Skeletal muscle tissue (tissue), 4 donors: ENCODE results near the gene RAB3IL1. TPM values are rescaled to one million over a fixed set of nuclear protein-coding genes. Genes with fewer than 3 reads are reported as not detected.

Experiments
- H3K27ac ChIP-seq: one replicate; pipeline ENCODE4 v1.7.0; 2013; ENCODE audit warnings: mild to moderate bottlenecking, low read depth, low read length, inconsistent platforms
- H3K27me3 ChIP-seq, 3 donors: one replicate each; pipeline ENCODE4 v1.7.0; 2013; ENCODE audit warnings: low read length in 3 of 3; ENCODE audit not compliant: control insufficient read depth in 3 of 3, insufficient read depth in 3 of 3
- H3K36me3 ChIP-seq, 3 donors: one replicate each; pipeline ENCODE4 v1.7.0; 2013; ENCODE audit warnings: low read length in 3 of 3; ENCODE audit not compliant: control insufficient read depth in 3 of 3, insufficient read depth in 3 of 3
- H3K4me1 ChIP-seq, 3 donors: one replicate each; pipeline ENCODE4 v1.7.0; 2013; ENCODE audit warnings: low read length in 3 of 3, mild to moderate bottlenecking in 3 of 3; ENCODE audit not compliant: control insufficient read depth in 3 of 3, insufficient read depth in 3 of 3
- H3K4me3 ChIP-seq, 3 donors: one replicate each; pipeline ENCODE4 v1.7.0; 2013; ENCODE audit warnings: low read length in 3 of 3
- H3K9ac ChIP-seq, 3 donors: one replicate each; pipeline ENCODE4 v1.7.0; 2013; ENCODE audit warnings: low read length in 3 of 3, mild to moderate bottlenecking in 3 of 3, moderate library complexity in 2 of 3, low read depth in 1 of 3
- H3K9me3 ChIP-seq, 3 donors: one replicate each; pipeline ENCODE4 v1.7.0; 2013; ENCODE audit warnings: low read length in 3 of 3; ENCODE audit not compliant: control insufficient read depth in 3 of 3
- total RNA-seq: library from RNA; depleted of rRNA; stranded (reverse); fragments of >200 nt; gene quantifications from one replicate; pipeline ENCODE4 v1.2.3, GENCODE V29; 2014
- donor health status: Osteomylitis.

Gene RAB3IL1
- total RNA-seq, 1 donor from 2014 or later, result 9.4 TPM

GRCh38 chr11:61945191-61945590 lies 27.8 kb upstream of the RAB3IL1 start:
- Histone ChIP-seq H3K4me1 (peaks cover 6 to 11% (median 10%) of the 10 kb centered on the region in 3 donors), H3K27me3 (no peaks in the 10 kb centered on the region), H3K27ac (no peak overlapping the region), H3K4me3 (no peak overlapping the region), H3K9ac (no peak overlapping the region), H3K9me3 (no peaks in the 10 kb centered on the region), H3K36me3 (no peaks in the 10 kb centered on the region)

- Histone ChIP-seq H3K4me3 (no peak overlapping the region), H3K4me1 (no peaks in the 10 kb centered on the region), H3K9me3 (peaks cover 0 to 3% (median 0%) of the 10 kb centered on the region in 3 donors), H3K27ac (no peak overlapping the region), H3K36me3 (no peaks in the 10 kb centered on the region), H3K9ac (no peak overlapping the region), H3K27me3 (no peaks in the 10 kb centered on the region)
Measured at GRCh38 chr11:61940466-61940865, 23.1 kb upstream of the RAB3IL1 start.

- Histone ChIP-seq H3K4me3 (no peak overlapping the region), H3K9me3 (peaks cover 0 to 3% (median 0%) of the 10 kb centered on the region in 3 donors), H3K36me3 (no peaks in the 10 kb centered on the region), H3K9ac (no peak overlapping the region), H3K27me3 (no peaks in the 10 kb centered on the region), H3K27ac (no peak overlapping the region), H3K4me1 (no peaks in the 10 kb centered on the region)
Measured at GRCh38 chr11:61935861-61936260, 18.5 kb upstream of the RAB3IL1 start.

GRCh38 chr11:61930933-61931332 lies 13.6 kb upstream of the RAB3IL1 start:
- Histone ChIP-seq H3K4me1 (no peaks in the 10 kb centered on the region), H3K36me3 (no peaks in the 10 kb centered on the region), H3K4me3 (no peak overlapping the region), H3K9ac (no peak overlapping the region), H3K27ac (no peak overlapping the region), H3K27me3 (no peaks in the 10 kb centered on the region), H3K9me3 (no peaks in the 10 kb centered on the region)

- no peak overlapping the region for H3K4me3 ChIP-seq
- no peaks in the 10 kb centered on the region for H3K27me3 ChIP-seq
- no peaks in the 10 kb centered on the region for H3K9me3 ChIP-seq
- H3K27ac ChIP-seq, result no peak overlapping the region
- H3K36me3 ChIP-seq, result no peaks in the 10 kb centered on the region
- H3K9ac ChIP-seq, result no peak overlapping the region
- H3K4me1 ChIP-seq, result peaks cover 9 to 12% (median 10%) of the 10 kb centered on the region in 3 donors
Measured at GRCh38 chr11:61928606-61929005, 11.2 kb upstream of the RAB3IL1 start.

- Histone ChIP-seq H3K9ac (no peak overlapping the region), H3K9me3 (no peaks in the 10 kb centered on the region), H3K27ac (no peak overlapping the region), H3K27me3 (no peaks in the 10 kb centered on the region), H3K36me3 (no peaks in the 10 kb centered on the region), H3K4me3 (no peak overlapping the region), H3K4me1 (peaks cover 20 to 22% (median 20%) of the 10 kb centered on the region in 3 donors)
Measured at GRCh38 chr11:61927501-61927900, 10.1 kb upstream of the RAB3IL1 start.

- Histone ChIP-seq H3K36me3 (no peaks in the 10 kb centered on the region), H3K27ac (no peak overlapping the region), H3K9ac (no peak overlapping the region), H3K27me3 (peaks cover 0 to 3% (median 0%) of the 10 kb centered on the region in 3 donors), H3K4me3 (no peak overlapping the region), H3K9me3 (no peaks in the 10 kb centered on the region), H3K4me1 (peaks cover 21 to 22% (median 22%) of the 10 kb centered on the region in 3 donors)
Measured at GRCh38 chr11:61926235-61926634, 8.9 kb upstream of the RAB3IL1 start.

GRCh38 chr11:61925736-61926135 lies 8.4 kb upstream of the RAB3IL1 start:
- Histone ChIP-seq H3K27me3 (peaks cover 0 to 3% (median 0%) of the 10 kb centered on the region in 3 donors), H3K9ac (no peak overlapping the region), H3K36me3 (no peaks in the 10 kb centered on the region), H3K4me1 (peaks cover 22 to 24% (median 22%) of the 10 kb centered on the region in 3 donors), H3K4me3 (no peak overlapping the region), H3K9me3 (no peaks in the 10 kb centered on the region), H3K27ac (no peak overlapping the region)

GRCh38 chr11:61924064-61924455 lies 6.7 kb upstream of the RAB3IL1 start:
- Histone ChIP-seq H3K36me3 (no peaks in the 10 kb centered on the region), H3K27me3 (peaks cover 2 to 17% (median 10%) of the 10 kb centered on the region in 3 donors), H3K4me1 (peaks cover 32 to 36% (median 35%) of the 10 kb centered on the region in 3 donors), H3K4me3 (no peak overlapping the region), H3K9me3 (no peaks in the 10 kb centered on the region), H3K27ac (peak overlapping the region; percentile 89), H3K9ac (peak overlapping the region; percentile 55 to 73 (median 57))

GRCh38 chr11:61923166-61924063 lies 6.0 kb upstream of the RAB3IL1 start:
- Histone ChIP-seq H3K9me3 (no peaks in the 10 kb centered on the region), H3K9ac (peak overlapping the region; percentile 55 to 73 (median 57)), H3K27me3 (peaks cover 7 to 22% (median 16%) of the 10 kb centered on the region in 3 donors), H3K4me1 (peaks cover 34 to 42% (median 40%) of the 10 kb centered on the region in 3 donors), H3K4me3 (peak overlapping the region in 1 of 3 donors; percentile 22), H3K36me3 (no peaks in the 10 kb centered on the region), H3K27ac (peak overlapping the region; percentile 89)
